ENCODE data around the gene RNF144B. TPM values are rescaled to one million over a fixed set of nuclear protein-coding genes. Genes with fewer than 3 reads are reported as not detected.

The RNF144B gene
- total and polyA plus RNA-seq, 10 of the 15 experiments (the other 5 are each of a cell fraction or from before 2014, with no cell fraction given) = 0.03 to 0.18 (median 0.14) TPM

DNA sequence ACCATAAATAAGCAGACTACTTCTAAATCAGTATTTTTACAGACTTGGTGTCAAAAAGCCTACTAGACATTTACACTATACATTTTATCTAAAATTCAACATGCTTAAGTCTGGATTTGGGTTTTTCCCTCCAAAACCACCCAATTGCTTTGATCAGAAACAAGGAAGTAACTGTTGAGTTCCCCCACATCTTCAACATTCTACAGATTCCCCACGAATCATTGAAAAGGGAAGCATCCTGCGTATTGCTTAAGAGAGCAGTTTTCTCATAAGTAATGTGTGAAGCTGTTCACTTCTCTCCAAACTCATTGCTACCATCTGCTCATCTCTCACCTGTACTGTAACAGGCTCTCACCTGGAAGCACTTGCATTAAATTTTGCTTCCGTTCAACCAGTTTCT lies 36.4 kb upstream of the RNF144B start (continued):
- TF ChIP-seq, protein P1, sequence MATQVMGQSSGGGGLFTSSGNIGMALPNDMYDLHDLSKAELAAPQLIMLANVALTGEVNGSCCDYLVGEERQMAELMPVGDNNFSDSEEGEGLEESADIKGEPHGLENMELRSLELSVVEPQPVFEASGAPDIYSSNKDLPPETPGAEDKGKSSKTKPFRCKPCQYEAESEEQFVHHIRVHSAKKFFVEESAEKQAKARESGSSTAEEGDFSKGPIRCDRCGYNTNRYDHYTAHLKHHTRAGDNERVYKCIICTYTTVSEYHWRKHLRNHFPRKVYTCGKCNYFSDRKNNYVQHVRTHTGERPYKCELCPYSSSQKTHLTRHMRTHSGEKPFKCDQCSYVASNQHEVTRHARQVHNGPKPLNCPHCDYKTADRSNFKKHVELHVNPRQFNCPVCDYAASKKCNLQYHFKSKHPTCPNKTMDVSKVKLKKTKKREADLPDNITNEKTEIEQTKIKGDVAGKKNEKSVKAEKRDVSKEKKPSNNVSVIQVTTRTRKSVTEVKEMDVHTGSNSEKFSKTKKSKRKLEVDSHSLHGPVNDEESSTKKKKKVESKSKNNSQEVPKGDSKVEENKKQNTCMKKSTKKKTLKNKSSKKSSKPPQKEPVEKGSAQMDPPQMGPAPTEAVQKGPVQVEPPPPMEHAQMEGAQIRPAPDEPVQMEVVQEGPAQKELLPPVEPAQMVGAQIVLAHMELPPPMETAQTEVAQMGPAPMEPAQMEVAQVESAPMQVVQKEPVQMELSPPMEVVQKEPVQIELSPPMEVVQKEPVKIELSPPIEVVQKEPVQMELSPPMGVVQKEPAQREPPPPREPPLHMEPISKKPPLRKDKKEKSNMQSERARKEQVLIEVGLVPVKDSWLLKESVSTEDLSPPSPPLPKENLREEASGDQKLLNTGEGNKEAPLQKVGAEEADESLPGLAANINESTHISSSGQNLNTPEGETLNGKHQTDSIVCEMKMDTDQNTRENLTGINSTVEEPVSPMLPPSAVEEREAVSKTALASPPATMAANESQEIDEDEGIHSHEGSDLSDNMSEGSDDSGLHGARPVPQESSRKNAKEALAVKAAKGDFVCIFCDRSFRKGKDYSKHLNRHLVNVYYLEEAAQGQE (IDR thresholded peaks at IDR 0.05; ENCODE audit: low read depth, low read length) = no peak
- TF ChIP-seq TAF1 (IDR thresholded peaks at IDR 0.05; ENCODE audit: borderline replicate concordance, low read depth, low read length) = no peak
- no peak for TF ChIP-seq RELA (IDR thresholded peaks at IDR 0.05; ENCODE audit: borderline replicate concordance, partially characterized antibody)

DNA sequence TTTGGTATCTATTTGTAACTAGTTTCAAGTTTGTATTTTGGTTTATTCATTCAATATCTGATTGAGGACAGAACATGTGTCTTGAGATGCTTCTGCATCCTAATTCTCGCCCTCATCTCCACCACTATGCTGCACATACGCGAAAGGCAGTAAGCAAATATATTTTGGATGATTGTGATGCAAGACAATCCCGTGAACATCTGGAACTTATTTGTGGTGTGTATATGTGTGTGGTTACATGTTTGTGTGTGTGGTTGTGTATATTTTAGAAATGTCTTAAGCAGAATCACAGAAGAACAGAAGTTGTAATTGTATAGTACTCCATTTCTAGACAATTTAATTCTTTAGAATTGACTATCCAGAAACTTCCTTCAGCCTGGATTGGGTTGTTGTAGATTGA lies 35.1 kb upstream of the RNF144B start:
- Histone ChIP-seq H3K9ac (ENCODE audit: control insufficient read depth, insufficient read depth, low read length) (no peak overlapping the region), H3K36me3 (ENCODE audit: control insufficient read depth in 2 of 2, insufficient read depth in 2 of 2, low read length in 1 of 2) (no peaks in the 10 kb centered on the region), H3K79me2 (ENCODE audit: control insufficient read depth, insufficient read depth, low read length) (no peaks in the 10 kb centered on the region), H3K4me3 (no peak overlapping the region), H3K9me3 (replicated peaks; ENCODE audit: control insufficient read depth, insufficient read depth, low read length) (no peaks in the 10 kb centered on the region), H3K27me3 (replicated peaks in 1 of 2; ENCODE audit: control insufficient read depth in 2 of 2, insufficient read depth in 2 of 2, low read length in 1 of 2) (no peaks in the 10 kb centered on the region), H2AFZ (ENCODE audit: control insufficient read depth, low read depth, low read length) (no peak overlapping the region), H3K4me2 (ENCODE audit: control insufficient read depth, insufficient read depth) (no peak overlapping the region), H3K4me1 (ENCODE audit: control insufficient read depth, insufficient read depth, low read length) (no peaks in the 10 kb centered on the region), H4K20me1 (ENCODE audit: control insufficient read depth, insufficient read depth) (no peaks in the 10 kb centered on the region), H3K27ac (ENCODE audit: control insufficient read depth, insufficient read depth) (no peak overlapping the region)
- BruUV-seq (replicated peaks) = no TSS peak
- FAIRE-seq = no peak
- RAD21 ChIA-PET (ENCODE audit: unreplicated experiment) = no interaction called here
- in situ Hi-C loops (cut with MboI) (no loop called here), intact Hi-C loops (cut with micrococcal nuclease; ENCODE audit: unreplicated experiment) (no loop called here)
- ATAC-seq = no peak
- SMC1A ChIA-PET (ENCODE audit: uncharacterized antibody, unreplicated experiment) = no interaction called here
- CTCF ChIA-PET = no interaction called here
- 61% methylated on average over 4 of the region's 4 CpGs for WGBS (ENCODE audit: insufficient coverage, insufficient replicate concordance, low lambda C conversion rate, missing lambda C conversion rate)
- no peak for DNase-seq (ENCODE audit: low read depth, low spot score)
- POLR2A ChIA-PET = no interaction called here
- TF ChIP-seq PAX5 (IDR thresholded peaks at IDR 0.05; ENCODE audit: borderline replicate concordance, low read depth, low read length) (no peak), NRF1 (conservative IDR thresholded peaks at IDR 0.05; ENCODE audit: low read depth, low read length) (no peak), MTA2 (IDR thresholded peaks at IDR 0.05; ENCODE audit: low read depth) (no peak), POLR2AphosphoS5 (IDR thresholded peaks at IDR 0.05; ENCODE audit: low read length) (no peak), SIX5 (IDR thresholded peaks at IDR 0.05; ENCODE audit: low read depth, low read length, severe bottlenecking) (no peak), SMC3 (IDR thresholded peaks at IDR 0.05; ENCODE audit: borderline replicate concordance, low read length) (no peak), FOXK2 (IDR thresholded peaks at IDR 0.05) (no peak), PAX8 (IDR thresholded peaks at IDR 0.05) (no peak), SIN3A (IDR thresholded peaks at IDR 0.05; ENCODE audit: low read depth, low read length) (no peak), RAD51 (IDR thresholded peaks at IDR 0.05) (no peak), YY1 (IDR thresholded peaks at IDR 0.05; ENCODE audit: low read depth, low read length) (no peak), NBN (IDR thresholded peaks at IDR 0.05) (no peak), YBX1 (IDR thresholded peaks at IDR 0.05) (no peak), ZZZ3 (IDR thresholded peaks at IDR 0.05; ENCODE audit: control insufficient read depth, insufficient read length, low read depth) (no peak), SMAD1 (IDR thresholded peaks at IDR 0.05; ENCODE audit: low read depth, partially characterized antibody) (no peak)
- TF ChIP-seq, protein P1 (IDR thresholded peaks at IDR 0.05; ENCODE audit: low read depth, low read length) = no peak
